K562 (cell line): ENCODE results near the gene RGS17. TPM values are rescaled to one million over a fixed set of nuclear protein-coding genes. Genes with fewer than 3 reads are reported as not detected.

Experiments used
- ATF3 ChIP-seq, 2 experiments: fragments of 450-650 bp in 1 of 2; sonication (generic) in 1 of 2; formaldehyde crosslinking in 1 of 2; IDR thresholded peaks in 1 of 2; conservative IDR thresholded peaks in 1 of 2; 2 replicates each; pipeline versions ENCODE4 v1.6.1 to v1.8.1; 2016 to 2023; ENCODE audit warnings: mild to moderate bottlenecking in 2 of 2, moderate library complexity in 2 of 2, inconsistent platforms in 1 of 2, missing genetic modification reagents in 1 of 2
- CAMTA2 ChIP-seq: fragments of 250-450 bp; sonication (Bioruptor Pico); conservative IDR thresholded peaks from 2 replicates; pipeline ENCODE4 v1.5.1; 2022
- CBX8 ChIP-seq: fragments of 200-600 bp; sonication (generic); IDR thresholded peaks from 2 replicates; pipeline ENCODE4 v1.6.1; 2012; ENCODE audit warnings: borderline replicate concordance, mixed run types, low read depth, mild to moderate bottlenecking, moderate library complexity, mixed read lengths, low read length, control low read depth, inconsistent platforms; ENCODE audit not compliant: poor library complexity, severe bottlenecking; ENCODE audit errors: extremely low read depth
- COPS2 ChIP-seq: fragments of 450-650 bp; conservative IDR thresholded peaks from 2 replicates; pipeline ENCODE4 v1.6.1; 2016; ENCODE audit warnings: mild to moderate bottlenecking, moderate library complexity
- EGR1 ChIP-seq: fragments of 450-650 bp; conservative IDR thresholded peaks from 2 replicates; pipeline ENCODE4 v1.6.1; 2017; ENCODE audit warnings: mild to moderate bottlenecking
- ELF1 ChIP-seq: fragments of 200-800 bp; sonication (Bioruptor generic); IDR thresholded peaks from 2 replicates; pipeline ENCODE4 v1.6.1; 2016; ENCODE audit warnings: missing genetic modification characterization, missing compliant biosample characterization
- ELF2 ChIP-seq: fragments of 250-450 bp; sonication (Bioruptor Pico); IDR thresholded peaks from 2 replicates; pipeline ENCODE4 v1.5.0; 2021; ENCODE audit warnings: mild to moderate bottlenecking
- ETV1 ChIP-seq: fragments of 450-650 bp; conservative IDR thresholded peaks from 2 replicates; pipeline ENCODE4 v1.6.1; 2016; ENCODE audit warnings: missing genetic modification characterization, control low read depth, low read depth, missing compliant biosample characterization
- FOS ChIP-seq: IDR thresholded peaks from 3 replicates; pipeline ENCODE4 v1.6.1; 2011; ENCODE audit not compliant: insufficient read length; ENCODE audit errors: extremely low read depth
- GTF2A2 ChIP-seq: IDR thresholded peaks from 2 replicates; pipeline ENCODE4 v1.6.1; 2016; ENCODE audit warnings: mild to moderate bottlenecking, missing genetic modification characterization, missing compliant biosample characterization
- HEY1 ChIP-seq: fragments of 250-450 bp; sonication (Bioruptor Pico); IDR thresholded peaks from 2 replicates; pipeline ENCODE4 v1.5.0; 2020; ENCODE audit warnings: mild to moderate bottlenecking, moderate library complexity, borderline replicate concordance
- ID3 ChIP-seq, 2 experiments: fragments of 250-450 bp in 1 of 2; fragments of 450-650 bp in 1 of 2; sonication (Bioruptor Pico) in 1 of 2; IDR thresholded peaks; 2 replicates each; pipeline versions ENCODE4 v1.6.1 to v1.8.0; 2016 to 2021; ENCODE audit warnings: mild to moderate bottlenecking in 2 of 2, moderate library complexity in 2 of 2, missing compliant biosample characterization in 1 of 2, missing genetic modification characterization in 1 of 2
- KLF6 ChIP-seq: fragments of 250-450 bp; sonication (Bioruptor Pico); IDR thresholded peaks from 2 replicates; pipeline ENCODE4 v1.4.0; 2020; ENCODE audit warnings: mild to moderate bottlenecking, moderate library complexity, borderline replicate concordance
- NR2C1 ChIP-seq, 2 experiments: fragments of 450-650 bp; IDR thresholded peaks; 2 replicates each; pipeline ENCODE4 v1.6.1; 2017; ENCODE audit warnings: mild to moderate bottlenecking in 2 of 2, antibody characterized with exemption in 1 of 2, inconsistent platforms in 1 of 2, missing compliant biosample characterization in 1 of 2, missing genetic modification characterization in 1 of 2
- PHF21A ChIP-seq: fragments of 450-650 bp; IDR thresholded peaks from 2 replicates; pipeline ENCODE4 v1.6.1; 2017; ENCODE audit warnings: low read depth, borderline replicate concordance
- SIN3A ChIP-seq, 2 experiments: fragments of 150-350 bp in 1 of 2; IDR thresholded peaks; 2 replicates each; pipeline ENCODE4 v1.6.1; 2011 to 2016; ENCODE audit warnings: borderline replicate concordance in 2 of 2, low read depth in 2 of 2, low read length in 2 of 2, mild to moderate bottlenecking in 2 of 2, moderate library complexity in 2 of 2; ENCODE audit not compliant: control insufficient read depth in 1 of 2
- SMARCC2 ChIP-seq: fragments of 450-650 bp; IDR thresholded peaks from 2 replicates; pipeline ENCODE4 v1.6.1; 2017; ENCODE audit warnings: antibody characterized with exemption, moderate library complexity, mild to moderate bottlenecking, low read depth
- STAT5B ChIP-seq: fragments of 250-450 bp; sonication (Bioruptor Pico); IDR thresholded peaks from 2 replicates; pipeline ENCODE4 v1.8.0; 2021; ENCODE audit warnings: mild to moderate bottlenecking, inconsistent platforms
- TEAD2 ChIP-seq: fragments of 450-650 bp; IDR thresholded peaks from 2 replicates; pipeline ENCODE4 v1.6.1; 2016; ENCODE audit warnings: missing genetic modification characterization, control low read depth, missing compliant biosample characterization
- XRCC5 ChIP-seq: fragments of 200-400 bp; formaldehyde crosslinking; IDR thresholded peaks from 2 replicates; pipeline ENCODE4 v1.6.1; 2017; ENCODE audit warnings: low read depth, mild to moderate bottlenecking, low read length
- ZBTB17 ChIP-seq: fragments of 450-650 bp; formaldehyde crosslinking; IDR thresholded peaks from 2 replicates; pipeline ENCODE4 v1.4.0; 2020; ENCODE audit warnings: mild to moderate bottlenecking
- polyA plus RNA-seq, 8 experiments: library from polyadenylated mRNA; depleted of rRNA in 4 of 8; stranded (reverse) in 5 of 8; unstranded in 3 of 8; fragments of >200 nt; fragmentation: Nextera tagmentation in 2 of 8; fragmentation: Illumina TruSeq in 1 of 8; extraction: Ambion mirVana in 2 of 8; extraction: Trizol in 1 of 8; gene quantifications; 2 replicates each; pipeline versions ENCODE4 v1.2.1 to v1.2.3, GENCODE V29; 2011 to 2014; ENCODE audit warnings: inconsistent platforms in 1 of 8, missing spikeins in 1 of 8
- total RNA-seq, 7 experiments: library from RNA; depleted of rRNA in 6 of 7; stranded (reverse); fragments of >200 nt in 6 of 7; fragmentation: Illumina TruSeq in 2 of 7; extraction: Trizol in 2 of 7; gene quantifications; 2 replicates each; pipeline versions ENCODE4 v1.2.1 to v1.2.3, GENCODE V29; 2011 to 2021; ENCODE audit warnings: low replicate concordance in 1 of 7
- TF ChIP-seq, protein P1 (sequence below): fragments of 450-650 bp; IDR thresholded peaks from 2 replicates; pipeline ENCODE4 v1.6.1; 2014; ENCODE audit warnings: low read depth, mild to moderate bottlenecking, moderate library complexity, borderline replicate concordance

RGS17 gene
- total and polyA plus RNA-seq, 9 of the 15 experiments (the other 6 are each of a cell fraction or from before 2014, with no cell fraction given): 0.01 to 0.14 (median 0.08) TPM; not detected in 6

- peak; percentile 49; the same call in 1 of the 2 replicates for TF ChIP-seq ATF3 (IDR thresholded peaks at IDR 0.05)
- no peak for TF ChIP-seq ATF3 (CRISPR knock-in tag; conservative IDR thresholded peaks at IDR 0.05)
- TF ChIP-seq HEY1: no peak
- no peak for TF ChIP-seq GTF2A2 (tag)
- no peak for TF ChIP-seq ID3 (CRISPR knock-in tag; IDR thresholded peaks at IDR 0.05)
- TF ChIP-seq ID3 (tag; IDR thresholded peaks at IDR 0.05): no peak
- TF ChIP-seq, protein P1, sequence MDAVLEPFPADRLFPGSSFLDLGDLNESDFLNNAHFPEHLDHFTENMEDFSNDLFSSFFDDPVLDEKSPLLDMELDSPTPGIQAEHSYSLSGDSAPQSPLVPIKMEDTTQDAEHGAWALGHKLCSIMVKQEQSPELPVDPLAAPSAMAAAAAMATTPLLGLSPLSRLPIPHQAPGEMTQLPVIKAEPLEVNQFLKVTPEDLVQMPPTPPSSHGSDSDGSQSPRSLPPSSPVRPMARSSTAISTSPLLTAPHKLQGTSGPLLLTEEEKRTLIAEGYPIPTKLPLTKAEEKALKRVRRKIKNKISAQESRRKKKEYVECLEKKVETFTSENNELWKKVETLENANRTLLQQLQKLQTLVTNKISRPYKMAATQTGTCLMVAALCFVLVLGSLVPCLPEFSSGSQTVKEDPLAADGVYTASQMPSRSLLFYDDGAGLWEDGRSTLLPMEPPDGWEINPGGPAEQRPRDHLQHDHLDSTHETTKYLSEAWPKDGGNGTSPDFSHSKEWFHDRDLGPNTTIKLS: peak; percentile 75
- no peak for TF ChIP-seq KLF6 (CRISPR knock-in tag)
- peak; percentile 57; the same call in 1 of the 2 replicates for TF ChIP-seq PHF21A
- TF ChIP-seq ETV1 (tag): peak; percentile 85
- TF ChIP-seq SMARCC2: peak; percentile 24; the same call in 1 of the 2 replicates
- peak in 1 of 2 experiments; percentile 27; a peak in 1 of 4 replicates for TF ChIP-seq SIN3A (IDR thresholded peaks at IDR 0.05; ENCODE audit: borderline replicate concordance in 2 of 2, control insufficient read depth in 1 of 2, low read depth in 2 of 2, low read length in 2 of 2)
- peak; percentile 95 for TF ChIP-seq ELF1 (tag)
- TF ChIP-seq TEAD2 (tag): no peak
- TF ChIP-seq ELF2 (CRISPR knock-in tag): peak; percentile 86
- no peak; the same call in 1 of the 2 replicates for TF ChIP-seq STAT5B (CRISPR knock-in tag)
- peak; percentile 52 for TF ChIP-seq NR2C1 (IDR thresholded peaks at IDR 0.05)
- no peak; the same call in none of the 2 replicates for TF ChIP-seq NR2C1 (tag; IDR thresholded peaks at IDR 0.05)
- no peak for TF ChIP-seq CBX8
- 0 out of 2 replicates have a peak, but pooled peaks have one; percentile 27 for TF ChIP-seq ZBTB17 (CRISPR knock-in tag)
- TF ChIP-seq EGR1: peak; percentile 49; the same call in 1 of the 2 replicates
- TF ChIP-seq CAMTA2 (CRISPR knock-in tag): no peak
- TF ChIP-seq XRCC5: no peak
- TF ChIP-seq FOS: no peak
- no peak for TF ChIP-seq COPS2
Measured at GRCh38 chr6:153002613-153003365, 128.3 kb downstream of the RGS17 start, which contains the start of gene MTRF1L (continued).
